Thyroid gland (tissue), 4 donors: ENCODE measurements around the gene OR2AE1. TPM values are rescaled to one million over a fixed set of nuclear protein-coding genes. Genes with fewer than 3 reads are reported as not detected.

Experiments used
- DNase-seq, 2 donors: peaks; one replicate each; pipeline ENCODE4 v3.0.0-alpha.2; 2019
- H3K27ac ChIP-seq, 3 donors: fragments of 200-600 bp; sonication (generic); 1 replicate in 2 of 3; 2 replicates in 1 of 3; pipeline ENCODE4 v1.5.1; 2016 to 2019; ENCODE audit warnings: mild to moderate bottlenecking in 1 of 3, moderate library complexity in 1 of 3
- H3K27me3 ChIP-seq: fragments of 200-600 bp; sonication (generic); one replicate; pipeline ENCODE4 v1.5.1; 2019
- H3K36me3 ChIP-seq, 2 donors: fragments of 200-600 bp; sonication (generic); one replicate each; pipeline ENCODE4 v1.5.1; 2016 to 2019
- H3K4me1 ChIP-seq, 2 donors: fragments of 200-600 bp; sonication (generic); one replicate each; pipeline ENCODE4 v1.5.1; 2017 to 2019
- H3K4me3 ChIP-seq, 3 donors: fragments of 200-600 bp; sonication (generic); replicated peaks in 1 of 3; 1 replicate in 2 of 3; 2 replicates in 1 of 3; pipeline ENCODE4 v1.5.1; 2016; ENCODE audit warnings: mild to moderate bottlenecking in 1 of 3
- H3K9me3 ChIP-seq: fragments of 200-600 bp; sonication (generic); one replicate; pipeline ENCODE4 v1.5.1; 2017
- CTCF ChIP-seq, 6 experiments: fragments of 200-600 bp in 3 of 6; fragments of 450-650 bp in 3 of 6; sonication (generic) in 3 of 6; IDR thresholded peaks; one replicate each; pipeline ENCODE4 v1.5.1; 2016 to 2019; ENCODE audit warnings: antibody characterized with exemption in 6 of 6, mild to moderate bottlenecking in 2 of 6, inconsistent platforms in 1 of 6, moderate library complexity in 1 of 6
- POLR2A ChIP-seq, 2 donors: fragments of 450-650 bp; IDR thresholded peaks; one replicate each; pipeline ENCODE4 v1.6.1; 2017; ENCODE audit warnings: antibody characterized with exemption in 2 of 2, mild to moderate bottlenecking in 2 of 2, moderate library complexity in 1 of 2
- WGBS, 2 donors: methylation state at CpG; one replicate each; pipeline ENCODE4 v1.1.5; 2017; 5-methylcytosine and 5-hydroxymethylcytosine counted together
- intact Hi-C: fragments of 100-400 bp; cut with DNase I; formaldehyde crosslinking; loops from one replicate; pipeline ENCODE4 v1.15.1; 2023
- total RNA-seq, 4 donors: library from RNA; depleted of rRNA; stranded (reverse); fragments of >200 nt; gene quantifications; one replicate each; pipeline ENCODE4 v1.2.3, GENCODE V29; 2016

Gene OR2AE1
- total RNA-seq, 4 donors from 2014 or later: 0.45 to 1.2 TPM; not detected in 2

GRCh38 chr7:99837649-99838361 is 39.0 kb downstream of the OR2AE1 start:
- intact Hi-C loops: no loop called here
- no peaks in the 10 kb centered on the region for H3K9me3 ChIP-seq
- no peak overlapping the region for H3K27ac ChIP-seq
- TF ChIP-seq POLR2A (IDR thresholded peaks at IDR 0.05): no peak
- no peak for TF ChIP-seq CTCF (IDR thresholded peaks at IDR 0.05)
- no peaks in the 10 kb centered on the region for H3K36me3 ChIP-seq
- WGBS, 2 donors: 87% methylated on average over 5 of the region's 5 CpGs
- no peak overlapping the region for H3K4me3 ChIP-seq
- H3K4me1 ChIP-seq: no peaks in the 10 kb centered on the region
- no peaks in the 10 kb centered on the region for H3K27me3 ChIP-seq
- no peak for DNase-seq

- no peaks in the 10 kb centered on the region for H3K4me1 ChIP-seq
- WGBS, 2 donors: 88% methylated on average over 4 of the region's 4 CpGs
- DNase-seq: no peak
- H3K4me3 ChIP-seq: no peak overlapping the region
- H3K9me3 ChIP-seq: no peaks in the 10 kb centered on the region
- no peak for TF ChIP-seq CTCF (IDR thresholded peaks at IDR 0.05)
- TF ChIP-seq POLR2A (IDR thresholded peaks at IDR 0.05): no peak
- H3K36me3 ChIP-seq: no peaks in the 10 kb centered on the region
- intact Hi-C loops: no loop called here
- H3K27me3 ChIP-seq: no peaks in the 10 kb centered on the region
- no peak overlapping the region for H3K27ac ChIP-seq
Measured at GRCh38 chr7:99835189-99835588, 41.6 kb downstream of the OR2AE1 start.

GRCh38 chr7:99834382-99834781 is 42.5 kb downstream of the OR2AE1 start:
- WGBS, 2 donors: 93 to 96% methylated on average over 2 of the region's 2 CpGs
- no peaks in the 10 kb centered on the region for H3K9me3 ChIP-seq
- intact Hi-C loops: no loop called here
- no peak overlapping the region for H3K27ac ChIP-seq
- no peaks in the 10 kb centered on the region for H3K4me1 ChIP-seq
- no peaks in the 10 kb centered on the region for H3K27me3 ChIP-seq
- no peak for DNase-seq
- TF ChIP-seq CTCF (IDR thresholded peaks at IDR 0.05): no peak
- no peak for TF ChIP-seq POLR2A (IDR thresholded peaks at IDR 0.05)
- no peak overlapping the region for H3K4me3 ChIP-seq
- H3K36me3 ChIP-seq: no peaks in the 10 kb centered on the region

GRCh38 chr7:99833289-99833877 is 43.5 kb downstream of the OR2AE1 start:
- H3K27me3 ChIP-seq: no peaks in the 10 kb centered on the region
- TF ChIP-seq CTCF (IDR thresholded peaks at IDR 0.05) (no peak), POLR2A (IDR thresholded peaks at IDR 0.05) (no peak)
- H3K9me3 ChIP-seq: no peaks in the 10 kb centered on the region
- no peak for DNase-seq
- no peak overlapping the region for H3K27ac ChIP-seq
- H3K4me1 ChIP-seq: no peaks in the 10 kb centered on the region
- WGBS, 2 donors: 62 to 65% methylated on average over 8 of the region's 8 CpGs
- intact Hi-C loops: no loop called here
- no peak overlapping the region for H3K4me3 ChIP-seq
- H3K36me3 ChIP-seq: no peaks in the 10 kb centered on the region

- H3K9me3 ChIP-seq: no peaks in the 10 kb centered on the region
Measured at GRCh38 chr7:99831595-99831994, 45.2 kb downstream of the OR2AE1 start.

More at GRCh38 chr7:99831595-99831994, 45.2 kb downstream of the OR2AE1 start:
- H3K4me3 ChIP-seq: no peak overlapping the region
- no peaks in the 10 kb centered on the region for H3K4me1 ChIP-seq
- no peak overlapping the region for H3K27ac ChIP-seq
- H3K36me3 ChIP-seq: no peaks in the 10 kb centered on the region
- no peaks in the 10 kb centered on the region for H3K27me3 ChIP-seq
- DNase-seq: no peak
- TF ChIP-seq CTCF (IDR thresholded peaks at IDR 0.05) (no peak), POLR2A (IDR thresholded peaks at IDR 0.05) (no peak)
- intact Hi-C loops: no loop called here
